Measurements from ENCODE around the gene BTN3A1. TPM values are rescaled to one million over a fixed set of nuclear protein-coding genes. Genes with fewer than 3 reads are reported as not detected.

BTN3A1 gene
- total and polyA plus RNA-seq, 2 of the 13 experiments (the other 11 are each of a cell fraction or from before 2014, with no cell fraction given): 13.3 to 14.0 TPM

DNA sequence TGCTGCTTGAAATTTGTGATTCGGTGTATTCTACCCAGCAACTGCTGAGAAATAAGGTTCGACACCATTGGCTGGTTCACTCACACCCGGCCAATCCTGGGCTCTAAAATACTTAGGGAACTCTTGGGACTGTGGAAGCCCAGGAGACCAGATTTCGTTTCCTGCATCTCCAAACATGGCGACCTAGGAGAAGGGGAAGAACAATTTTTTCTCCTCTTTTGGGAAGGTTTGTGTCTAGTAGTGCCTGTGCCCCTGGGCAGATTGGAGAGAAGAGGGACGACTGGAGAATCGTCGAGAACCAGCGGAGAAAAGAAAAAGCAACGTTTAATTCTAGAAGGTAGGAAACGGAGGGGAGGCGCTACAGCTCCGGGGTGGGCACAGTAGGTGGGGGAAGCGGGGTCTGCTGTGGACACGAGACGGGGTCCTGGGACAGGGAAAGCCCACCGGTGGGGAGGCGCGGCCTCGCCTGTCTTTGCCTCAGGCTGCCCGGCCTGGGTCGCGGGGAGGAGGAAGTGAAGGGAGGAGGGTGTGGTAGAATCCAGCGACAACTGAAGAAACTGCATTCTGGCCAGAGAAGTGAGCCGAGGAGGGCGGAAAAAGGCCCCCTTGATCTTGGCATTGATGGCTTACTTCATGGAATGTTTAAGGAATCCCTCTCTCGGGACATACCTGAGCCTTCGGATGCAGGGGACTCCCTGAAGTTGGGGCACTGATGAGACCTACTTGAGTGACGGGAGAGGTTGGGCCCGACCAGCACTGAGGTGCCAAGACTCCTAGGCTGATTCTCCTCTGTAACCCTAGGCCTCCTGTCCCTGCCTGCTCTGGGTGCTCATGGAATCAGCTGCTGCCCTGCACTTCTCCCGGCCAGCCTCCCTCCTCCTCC, 56.0 kb downstream of the BTN3A1 start, which contains the start of gene BTN2A1 (continued):
- TF ChIP-seq, protein P1, sequence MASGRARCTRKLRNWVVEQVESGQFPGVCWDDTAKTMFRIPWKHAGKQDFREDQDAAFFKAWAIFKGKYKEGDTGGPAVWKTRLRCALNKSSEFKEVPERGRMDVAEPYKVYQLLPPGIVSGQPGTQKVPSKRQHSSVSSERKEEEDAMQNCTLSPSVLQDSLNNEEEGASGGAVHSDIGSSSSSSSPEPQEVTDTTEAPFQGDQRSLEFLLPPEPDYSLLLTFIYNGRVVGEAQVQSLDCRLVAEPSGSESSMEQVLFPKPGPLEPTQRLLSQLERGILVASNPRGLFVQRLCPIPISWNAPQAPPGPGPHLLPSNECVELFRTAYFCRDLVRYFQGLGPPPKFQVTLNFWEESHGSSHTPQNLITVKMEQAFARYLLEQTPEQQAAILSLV (CRISPR knock-in tag; IDR thresholded peaks at IDR 0.05; ENCODE audit: borderline replicate concordance): no peak
- TF ChIP-seq SP5 (CRISPR knock-in tag; IDR thresholded peaks at IDR 0.05; ENCODE audit: borderline replicate concordance, low read depth) (no peak), GATAD2A (CRISPR knock-in tag; IDR thresholded peaks at IDR 0.05) (no peak), NFATC3 (CRISPR knock-in tag; IDR thresholded peaks at IDR 0.05) (no peak), REXO4 (CRISPR knock-in tag; IDR thresholded peaks at IDR 0.05; ENCODE audit: borderline replicate concordance) (no peak), MEIS1 (CRISPR knock-in tag; IDR thresholded peaks at IDR 0.05; ENCODE audit: borderline replicate concordance) (no peak), SSRP1 (CRISPR knock-in tag; IDR thresholded peaks at IDR 0.05) (0 out of 2 replicates have a peak, but pooled peaks have one; percentile 37), JUN (CRISPR knock-in tag; IDR thresholded peaks at IDR 0.05) (no peak), GMEB1 (CRISPR knock-in tag; IDR thresholded peaks at IDR 0.05; ENCODE audit: borderline replicate concordance) (no peak), REPIN1 (CRISPR knock-in tag; IDR thresholded peaks at IDR 0.05; ENCODE audit: borderline replicate concordance, low read depth) (peak; percentile 18; the same call in 1 of the 2 replicates), ZBTB33 (CRISPR knock-in tag; IDR thresholded peaks at IDR 0.05) (no peak), SIX1 (CRISPR knock-in tag; IDR thresholded peaks at IDR 0.05; ENCODE audit: borderline replicate concordance) (no peak), RBAK (CRISPR knock-in tag; IDR thresholded peaks at IDR 0.05) (no peak), ZMYM4 (CRISPR knock-in tag; IDR thresholded peaks at IDR 0.05) (0 out of 2 replicates have a peak, but pooled peaks have one; percentile 29), CBX5 (CRISPR knock-in tag; IDR thresholded peaks at IDR 0.05; ENCODE audit: borderline replicate concordance) (no peak), ZNF235 (CRISPR knock-in tag; IDR thresholded peaks at IDR 0.05; ENCODE audit: borderline replicate concordance) (no peak), SMARCE1 (IDR thresholded peaks at IDR 0.05; ENCODE audit: borderline replicate concordance) (no peak)
- TF ChIP-seq, protein P2, sequence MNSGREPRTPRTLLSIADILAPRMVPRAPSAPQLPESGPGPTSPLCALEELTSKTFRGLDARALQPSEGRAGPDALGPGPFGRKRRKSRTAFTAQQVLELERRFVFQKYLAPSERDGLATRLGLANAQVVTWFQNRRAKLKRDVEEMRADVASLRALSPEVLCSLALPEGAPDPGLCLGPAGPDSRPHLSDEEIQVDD (CRISPR knock-in tag; IDR thresholded peaks at IDR 0.05; ENCODE audit: borderline replicate concordance): no peak
- TF ChIP-seq, protein P3, sequence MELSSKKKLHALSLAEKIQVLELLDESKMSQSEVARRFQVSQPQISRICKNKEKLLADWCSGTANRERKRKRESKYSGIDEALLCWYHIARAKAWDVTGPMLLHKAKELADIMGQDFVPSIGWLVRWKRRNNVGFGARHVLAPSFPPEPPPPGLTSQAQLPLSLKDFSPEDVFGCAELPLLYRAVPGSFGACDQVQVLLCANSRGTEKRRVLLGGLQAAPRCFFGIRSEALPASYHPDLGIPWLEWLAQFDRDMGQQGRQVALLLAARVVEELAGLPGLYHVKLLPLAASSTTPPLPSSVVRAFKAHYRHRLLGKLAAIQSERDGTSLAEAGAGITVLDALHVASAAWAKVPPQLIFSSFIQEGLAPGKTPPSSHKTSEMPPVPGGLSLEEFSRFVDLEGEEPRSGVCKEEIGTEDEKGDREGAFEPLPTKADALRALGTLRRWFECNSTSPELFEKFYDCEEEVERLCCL (CRISPR knock-in tag; IDR thresholded peaks at IDR 0.05; ENCODE audit: borderline replicate concordance): no peak
